Measurements from ENCODE around the gene IGFN1.

- no peak for TF ChIP-seq CTCF (IDR thresholded peaks at IDR 0.05)
- TF ChIP-seq POLR2A (IDR thresholded peaks at IDR 0.05): no peak
- no peak for TF ChIP-seq POLR2AphosphoS5 (IDR thresholded peaks at IDR 0.05)
Observed at GRCh38 chr1:201183753-201184152, 6.9 kb upstream of the IGFN1 start.

All from transverse colon (tissue), 4 donors.